ENCODE results near the gene VWA3B.
A peak's percentile ranks its signal among the peaks of the same experiment; 100 is the strongest.

VWA3B gene

GRCh38 chr2:98332989-98333388 is 246.0 kb downstream of the VWA3B start:
- DNase-seq (ENCODE audit: low read depth in 2 of 2): no peak

- DNase-seq (ENCODE audit: low read depth in 2 of 2): no peak
Measured at GRCh38 chr2:98333922-98334321, 247.0 kb downstream of the VWA3B start.

GRCh38 chr2:98334439-98335078 is 247.6 kb downstream of the VWA3B start:
- DNase-seq (ENCODE audit: low read depth in 2 of 2): no peak

GRCh38 chr2:98335271-98335670 is 248.3 kb downstream of the VWA3B start:
- DNase-seq (ENCODE audit: low read depth in 2 of 2): no peak

GRCh38 chr2:98341241-98341640 is 254.3 kb downstream of the VWA3B start:
- no peak for DNase-seq (ENCODE audit: low read depth in 2 of 2)

- no peak for DNase-seq (ENCODE audit: low read depth in 2 of 2)
Measured at GRCh38 chr2:98343285-98343684, 256.3 kb downstream of the VWA3B start.

GRCh38 chr2:98346311-98347236 is 259.6 kb downstream of the VWA3B start, which contains the start of gene CNGA3:
TSS of gene CNGA3 (plus strand) at chr2:98346456. CDS start at chr2:98369976, 23,520 bp downstream.
- peak in 1 of 2 experiments; percentile 4 for DNase-seq (ENCODE audit: low read depth in 2 of 2)

- DNase-seq (ENCODE audit: low read depth in 2 of 2): no peak
Measured at GRCh38 chr2:98347298-98348065, 260.5 kb downstream of the VWA3B start.

- DNase-seq (ENCODE audit: low read depth in 2 of 2): no peak
Measured at GRCh38 chr2:98348066-98348561, 261.1 kb downstream of the VWA3B start.

GRCh38 chr2:98350411-98350810 is 263.4 kb downstream of the VWA3B start:
- DNase-seq (ENCODE audit: low read depth in 2 of 2): no peak

- DNase-seq (ENCODE audit: low read depth in 2 of 2): no peak
Measured at GRCh38 chr2:98355881-98356280, 268.9 kb downstream of the VWA3B start.

- DNase-seq (ENCODE audit: low read depth in 2 of 2): no peak
Measured at GRCh38 chr2:98356729-98357128, 269.8 kb downstream of the VWA3B start.

GRCh38 chr2:98357849-98358248 is 270.9 kb downstream of the VWA3B start:
- DNase-seq (ENCODE audit: low read depth in 2 of 2): no peak

GRCh38 chr2:98359986-98360385 is 273.0 kb downstream of the VWA3B start:
- DNase-seq (ENCODE audit: low read depth in 2 of 2): no peak
